Keratinocyte (primary cell): ENCODE results near the gene DLG2. TPM values are rescaled to one million over a fixed set of nuclear protein-coding genes. Genes with fewer than 3 reads are reported as not detected.

Experiments
- DNase-seq: peaks from one replicate; pipeline ENCODE4 v3.0.0-alpha.2; 2011; ENCODE audit warnings: low read depth, missing footprints, low spot score
- FAIRE-seq: peaks from 2 replicates; lab custom pipeline; 2011; peaks lifted over from hg19 to GRCh38; lab: Jason Lieb, UNC
- H2AFZ ChIP-seq: 2 replicates; pipeline ENCODE4 v1.6.0; 2012; ENCODE audit warnings: low read length, control low read depth, inconsistent platforms; ENCODE audit not compliant: control insufficient read depth
- H3K27ac ChIP-seq: 2 replicates; pipeline ENCODE4 v1.5.1; 2011; ENCODE audit warnings: low read length; ENCODE audit not compliant: control insufficient read depth, insufficient read depth
- H3K27me3 ChIP-seq: 3 replicates; pipeline ENCODE4 v1.6.0; 2011; ENCODE audit warnings: low read length; ENCODE audit not compliant: control insufficient read depth, insufficient read depth; ENCODE audit errors: extremely low read depth
- H3K36me3 ChIP-seq, 2 experiments: 2 replicates in 1 of 2; 3 replicates in 1 of 2; pipeline ENCODE4 v1.5.1; 2011; ENCODE audit warnings: low read length in 2 of 2, mild to moderate bottlenecking in 1 of 2; ENCODE audit not compliant: control insufficient read depth in 2 of 2, insufficient read depth in 2 of 2; ENCODE audit errors: extremely low read depth in 1 of 2
- H3K4me1 ChIP-seq: 3 replicates; pipeline ENCODE4 v1.5.1; 2011; ENCODE audit warnings: low read length; ENCODE audit not compliant: control insufficient read depth, insufficient read depth; ENCODE audit errors: extremely low read depth
- H3K4me2 ChIP-seq: 3 replicates; pipeline ENCODE4 v1.6.0; 2011; ENCODE audit warnings: low read depth, low read length; ENCODE audit not compliant: control insufficient read depth, insufficient read depth; ENCODE audit errors: extremely low read depth
- H3K4me3 ChIP-seq, 3 experiments: fragments of 200-600 bp in 1 of 3; sonication (generic) in 1 of 3; 2 replicates in 2 of 3; 3 replicates in 1 of 3; pipeline ENCODE4 v1.5.1; 2011 to 2016; ENCODE audit warnings: low read length in 3 of 3, mild to moderate bottlenecking in 3 of 3, control low read depth in 2 of 3, inconsistent platforms in 1 of 3, low read depth in 1 of 3, mixed read lengths in 1 of 3, mixed run types in 1 of 3, moderate library complexity in 1 of 3; ENCODE audit not compliant: control insufficient read depth in 2 of 3, insufficient read depth in 2 of 3; ENCODE audit errors: extremely low read depth in 1 of 3
- H3K79me2 ChIP-seq: 2 replicates; pipeline ENCODE4 v1.6.0; 2012; ENCODE audit warnings: low read length; ENCODE audit not compliant: control insufficient read depth, insufficient read depth
- H3K9ac ChIP-seq: 3 replicates; pipeline ENCODE4 v1.6.0; 2011; ENCODE audit warnings: low read length; ENCODE audit not compliant: control insufficient read depth, insufficient read depth; ENCODE audit errors: extremely low read depth
- H3K9me1 ChIP-seq: 3 replicates; pipeline ENCODE4 v1.6.0; 2011; ENCODE audit warnings: low read length; ENCODE audit not compliant: control insufficient read depth, insufficient read depth; ENCODE audit errors: extremely low read depth
- H3K9me3 ChIP-seq: 2 replicates; pipeline ENCODE4 v1.5.1; 2012; ENCODE audit warnings: low read depth, low read length; ENCODE audit not compliant: control insufficient read depth
- H4K20me1 ChIP-seq: 3 replicates; pipeline ENCODE4 v1.6.0; 2011; ENCODE audit warnings: low read length; ENCODE audit not compliant: control insufficient read depth, insufficient read depth; ENCODE audit errors: extremely low read depth
- CTCF ChIP-seq, 3 experiments: IDR thresholded peaks in 1 of 3; conservative IDR thresholded peaks in 1 of 3; optimal IDR thresholded peaks in 1 of 3; 2 replicates in 2 of 3; 3 replicates in 1 of 3; pipeline versions ENCODE3 to v1.5.1; 2011; ENCODE audit warnings: low read length in 3 of 3, mild to moderate bottlenecking in 3 of 3, moderate library complexity in 2 of 3, control low read depth in 1 of 3, inconsistent platforms in 1 of 3; ENCODE audit not compliant: insufficient read depth in 2 of 3; ENCODE audit errors: extremely low read depth in 1 of 3
- EZH2 ChIP-seq: IDR thresholded peaks from one replicate; pipeline ENCODE4 v1.6.1; 2012; ENCODE audit warnings: inconsistent platforms, mild to moderate bottlenecking, low read length, moderate library complexity
- dilution Hi-C: fragments of 300-500 bp; cut with MboI; formaldehyde crosslinking; loops from one replicate; pipeline ENCODE4 v1.7.0; 2020; ENCODE audit warnings: low sequenced_read_pairs; ENCODE audit not compliant: extremely low pct_ligation_motif_present
- polyA plus RNA-seq, 5 experiments: library from polyadenylated mRNA; depleted of rRNA in 3 of 5; stranded (reverse) in 3 of 5; stranded (forward) in 1 of 5; unstranded in 1 of 5; fragments of >200 nt; gene quantifications; 1 replicate in 1 of 5; 2 replicates in 3 of 5; 3 replicates in 1 of 5; pipeline versions ENCODE4 v1.2.1 to v1.2.3, GENCODE V29; 2011 to 2012; ENCODE audit warnings: missing spikeins in 2 of 5, low read depth in 1 of 5, low replicate concordance in 1 of 5

DLG2 gene
- polyA plus RNA-seq, 1 donor (not counting 4 experiments of a cell fraction or from before 2014, with no cell fraction given), result 0.55 TPM

- Histone ChIP-seq H3K36me3 (no peaks in the 10 kb centered on the region), H3K9ac (no peak overlapping the region), H3K4me3 (no peak overlapping the region), H4K20me1 (no peaks in the 10 kb centered on the region), H3K27ac (no peak overlapping the region), H3K4me1 (no peaks in the 10 kb centered on the region), H3K9me1 (no peaks in the 10 kb centered on the region), H3K79me2 (no peaks in the 10 kb centered on the region), H3K9me3 (no peaks in the 10 kb centered on the region), H3K4me2 (no peak overlapping the region), H3K27me3 (no peaks in the 10 kb centered on the region), H2AFZ (no peak overlapping the region)
- dilution Hi-C loops, result no loop called here
- DNase-seq (no peak), FAIRE-seq (no peak)
- no peak for TF ChIP-seq EZH2
- no peak for TF ChIP-seq CTCF (optimal IDR thresholded peaks at IDR 0.05 in 1 of 3, IDR thresholded peaks at IDR 0.05 in 1 of 3, conservative IDR thresholded peaks at IDR 0.05 in 1 of 3; ENCODE audit: extremely low read depth in 1 of 3, insufficient read depth in 2 of 3, low read length in 3 of 3)
These were observed 1462.0 kb downstream of the DLG2 start for GRCh38 chr11:84165139-84165538.

GRCh38 chr11:84164728-84165127 is 1462.4 kb downstream of the DLG2 start:
- DNase-seq (no peak), FAIRE-seq (no peak)
- H3K9ac ChIP-seq, result no peak overlapping the region
- H2AFZ ChIP-seq, result no peak overlapping the region
- dilution Hi-C loops, result no loop called here
- no peaks in the 10 kb centered on the region for H3K36me3 ChIP-seq
- TF ChIP-seq CTCF (optimal IDR thresholded peaks at IDR 0.05 in 1 of 3, IDR thresholded peaks at IDR 0.05 in 1 of 3, conservative IDR thresholded peaks at IDR 0.05 in 1 of 3; ENCODE audit: extremely low read depth in 1 of 3, insufficient read depth in 2 of 3, low read length in 3 of 3) (no peak), EZH2 (no peak)
- H3K9me3 ChIP-seq, result no peaks in the 10 kb centered on the region
- no peaks in the 10 kb centered on the region for H3K27me3 ChIP-seq
- H3K4me3 ChIP-seq, result no peak overlapping the region
- no peaks in the 10 kb centered on the region for H3K9me1 ChIP-seq
- H3K4me2 ChIP-seq, result no peak overlapping the region
- H3K4me1 ChIP-seq, result no peaks in the 10 kb centered on the region
- H4K20me1 ChIP-seq, result no peaks in the 10 kb centered on the region
- no peak overlapping the region for H3K27ac ChIP-seq
- no peaks in the 10 kb centered on the region for H3K79me2 ChIP-seq
